H1 (cell line): Measurements from ENCODE around the gene WSCD2. TPM values are rescaled to one million over a fixed set of nuclear protein-coding genes. Genes with fewer than 3 reads are reported as not detected.

Source experiments
- BCL11A ChIP-seq, 2 experiments: IDR thresholded peaks; one replicate each; pipeline ENCODE4 v1.6.1; 2011; ENCODE audit warnings: low read depth in 2 of 2, low read length in 2 of 2, mild to moderate bottlenecking in 2 of 2
- CHD2 ChIP-seq: IDR thresholded peaks from 2 replicates; pipeline ENCODE4 v1.6.1; 2012; ENCODE audit warnings: low read length, improper control_type of control experiment
- EP300 ChIP-seq, 2 experiments: IDR thresholded peaks; 1 replicate in 1 of 2; 2 replicates in 1 of 2; pipeline ENCODE4 v1.6.1; 2011 to 2012; ENCODE audit warnings: low read depth in 2 of 2, low read length in 2 of 2, mild to moderate bottlenecking in 2 of 2, borderline replicate concordance in 1 of 2, inconsistent platforms in 1 of 2, moderate library complexity in 1 of 2
- EZH2 ChIP-seq: fragments of 200-600 bp; sonication (generic); IDR thresholded peaks from 2 replicates; pipeline ENCODE4 v1.7.1; 2012; ENCODE audit warnings: low read depth, mild to moderate bottlenecking, moderate library complexity, low read length, inconsistent platforms; ENCODE audit not compliant: severe bottlenecking
- FOSL1 ChIP-seq: IDR thresholded peaks from 2 replicates; pipeline ENCODE4 v1.6.1; 2011; ENCODE audit warnings: mild to moderate bottlenecking, low read depth, low read length, moderate library complexity; ENCODE audit not compliant: insufficient read depth
- GABPA ChIP-seq: IDR thresholded peaks from 2 replicates; pipeline ENCODE4 v1.6.1; 2011; ENCODE audit warnings: mild to moderate bottlenecking, low read length, moderate library complexity, borderline replicate concordance; ENCODE audit not compliant: insufficient read depth
- JUN ChIP-seq: IDR thresholded peaks from 2 replicates; pipeline ENCODE4 v1.6.1; 2011; ENCODE audit warnings: low read depth, mild to moderate bottlenecking, improper control_type of control experiment, low read length
- JUND ChIP-seq: IDR thresholded peaks from 2 replicates; pipeline ENCODE4 v1.6.1; 2011; ENCODE audit warnings: mild to moderate bottlenecking, improper control_type of control experiment, low read length
- POLR2AphosphoS5 ChIP-seq: IDR thresholded peaks from 2 replicates; pipeline ENCODE4 v1.6.1; 2011; ENCODE audit warnings: low read depth, low read length
- SP2 ChIP-seq: IDR thresholded peaks from 2 replicates; pipeline ENCODE4 v1.6.1; 2012; ENCODE audit warnings: mild to moderate bottlenecking, low read length, inconsistent platforms
- polyA plus RNA-seq, 7 experiments: library from polyadenylated mRNA; depleted of rRNA in 3 of 7; stranded (reverse) in 5 of 7; unstranded in 2 of 7; fragments of >200 nt in 5 of 7; fragments of 200-250 nt in 2 of 7; gene quantifications; 1 replicate in 5 of 7; 2 replicates in 1 of 7; 4 replicates in 1 of 7; pipeline versions ENCODE4 v1.2.1 to v1.2.3, GENCODE V29; 2011 to 2013; ENCODE audit warnings: missing spikeins in 2 of 7, mixed read lengths in 2 of 7
- total RNA-seq: library from RNA; stranded (reverse); fragmentation: NEBNext Ultra II Directional; extraction: Animal tissue kit (Norgen Biotek cat#: 25700); gene quantifications from 2 replicates; pipeline ENCODE4 v1.2.1, GENCODE V29; 2021

WSCD2 gene
- total and polyA plus RNA-seq, 2 of the 8 experiments (the other 6 are each of a cell fraction or from before 2014, with no cell fraction given) = 1.3 to 2.2 TPM

DNA sequence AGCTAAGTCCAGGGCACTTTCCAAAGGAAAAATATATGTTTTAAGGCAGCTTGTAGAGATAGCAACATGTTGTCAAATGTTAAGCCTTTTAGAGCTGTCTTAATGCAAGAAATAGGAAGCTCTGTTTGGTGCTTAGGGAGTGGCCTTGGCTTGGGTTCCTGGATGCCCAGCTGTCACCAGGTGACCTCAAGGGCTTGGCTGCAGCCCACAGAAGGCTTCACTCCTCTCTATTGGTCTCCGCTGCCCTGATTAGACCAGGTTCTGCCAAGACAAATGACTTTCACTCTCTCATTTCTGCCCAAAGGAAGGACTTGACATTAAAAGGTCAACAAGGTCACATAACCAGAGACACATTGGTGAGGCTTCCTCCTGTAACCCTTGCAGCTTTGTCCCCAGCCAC lies 76.8 kb downstream of the WSCD2 start (continued):
- no peak for TF ChIP-seq GABPA
- no peak for TF ChIP-seq POLR2AphosphoS5
- TF ChIP-seq BCL11A (IDR thresholded peaks at IDR 0.05; ENCODE audit: low read depth in 2 of 2, low read length in 2 of 2) = no peak
- no peak for TF ChIP-seq FOSL1
- TF ChIP-seq SP2 = no peak
- no peak for TF ChIP-seq JUN
- no peak for TF ChIP-seq EP300 (IDR thresholded peaks at IDR 0.05; ENCODE audit: borderline replicate concordance in 1 of 2, low read depth in 2 of 2, low read length in 2 of 2)
- no peak for TF ChIP-seq JUND
- TF ChIP-seq EZH2 = no peak
- TF ChIP-seq CHD2 = no peak
